ENCODE data around the gene CYP4X1.

- no peak for TF ChIP-seq BACH1 (IDR thresholded peaks at IDR 0.05; ENCODE audit: low read length)
- no peak for TF ChIP-seq TAF1 (IDR thresholded peaks at IDR 0.05; ENCODE audit: low read depth, low read length)
- no peak for TF ChIP-seq CBX5 (IDR thresholded peaks at IDR 0.05; ENCODE audit: low read depth, low read length)
- TF ChIP-seq EZH2 (IDR thresholded peaks at IDR 0.05; ENCODE audit: low read depth, low read length, severe bottlenecking): no peak
- TF ChIP-seq CTCF (IDR thresholded peaks at IDR 0.05; ENCODE audit: control extremely low read depth in 1 of 3, insufficient read depth in 1 of 3, low read depth in 1 of 3, low read length in 3 of 3): no peak
- no peak for TF ChIP-seq POLR2A (IDR thresholded peaks at IDR 0.05; ENCODE audit: control extremely low read depth in 1 of 2, low read depth in 2 of 2, low read length in 2 of 2)
- no peak for TF ChIP-seq CEBPB (IDR thresholded peaks at IDR 0.05; ENCODE audit: low read depth, low read length)
These were observed 802 bp downstream of the CYP4X1 start for GRCh38 chr1:47024141-47024801.
